ENCODE data around the gene PRDM11. TPM values are rescaled to one million over a fixed set of nuclear protein-coding genes. Genes with fewer than 3 reads are reported as not detected.

The PRDM11 gene
- total RNA-seq, 4 donors from 2014 or later = 29.5 to 43.2 (median 33.5) TPM

- H3K27me3 ChIP-seq = no peaks in the 10 kb centered on the region
- H3K4me3 ChIP-seq = no peak overlapping the region
- 60% methylated on average over 1 of the region's 1 CpG for WGBS
- TF ChIP-seq EP300 (IDR thresholded peaks at IDR 0.05) (no peak), POLR2A (IDR thresholded peaks at IDR 0.05; ENCODE audit: low read depth) (no peak), CTCF (IDR thresholded peaks at IDR 0.05) (no peak), POLR2AphosphoS5 (IDR thresholded peaks at IDR 0.05) (no peak)
- H3K36me3 ChIP-seq = peaks cover 0 to under 1% (median 0%) of the 10 kb centered on the region in 4 donors
- no peaks in the 10 kb centered on the region for H3K9me3 ChIP-seq
- H3K27ac ChIP-seq (replicated peaks in 1 of 4) = peak overlapping the region in 1 of 4 donors; percentile 10
- H3K4me1 ChIP-seq = peaks cover 28 to 39% (median 35%) of the 10 kb centered on the region in 4 donors
- DNase-seq (ENCODE audit: extremely low spot score) = no peak
- intact Hi-C loops (cut with DNase I) = no loop called here
These were observed 30.6 kb downstream of the PRDM11 start for GRCh38 chr11:45176996-45177395.

GRCh38 chr11:45178223-45178622 lies 31.8 kb downstream of the PRDM11 start:
- H3K9me3 ChIP-seq = no peaks in the 10 kb centered on the region
- H3K27ac ChIP-seq (replicated peaks in 1 of 4) = peak overlapping the region; percentile 84 to 90 (median 89)
- no peak overlapping the region for H3K4me3 ChIP-seq
- peaks cover 0 to 11% (median 9%) of the 10 kb centered on the region in 4 donors for H3K36me3 ChIP-seq
- TF ChIP-seq EP300 (IDR thresholded peaks at IDR 0.05) (no peak), POLR2A (IDR thresholded peaks at IDR 0.05; ENCODE audit: low read depth) (no peak), POLR2AphosphoS5 (IDR thresholded peaks at IDR 0.05) (no peak), CTCF (IDR thresholded peaks at IDR 0.05) (no peak)
- peaks cover 36 to 50% (median 45%) of the 10 kb centered on the region in 4 donors for H3K4me1 ChIP-seq
- no peaks in the 10 kb centered on the region for H3K27me3 ChIP-seq
- intact Hi-C loops (cut with DNase I) = no loop called here
- DNase-seq (ENCODE audit: extremely low spot score) = no peak
- WGBS = 87% methylated on average over 7 of the region's 7 CpGs

- intact Hi-C loops (cut with DNase I) = no loop called here
- WGBS = 61% methylated on average over 8 of the region's 8 CpGs
- Histone ChIP-seq H3K27me3 (no peaks in the 10 kb centered on the region), H3K9me3 (no peaks in the 10 kb centered on the region), H3K4me3 (no peak overlapping the region), H3K27ac (replicated peaks in 1 of 4) (peak overlapping the region; percentile 84 to 90 (median 89)), H3K4me1 (peaks cover 36 to 52% (median 46%) of the 10 kb centered on the region in 4 donors), H3K36me3 (peaks cover 0 to 20% (median 17%) of the 10 kb centered on the region in 4 donors)
- DNase-seq (ENCODE audit: extremely low spot score) = no peak
- TF ChIP-seq POLR2AphosphoS5 (IDR thresholded peaks at IDR 0.05) = peak in 1 of 2 donors; percentile 61
- TF ChIP-seq POLR2A (IDR thresholded peaks at IDR 0.05; ENCODE audit: low read depth) = no peak
- no peak for TF ChIP-seq EP300 (IDR thresholded peaks at IDR 0.05)
- TF ChIP-seq CTCF (IDR thresholded peaks at IDR 0.05) = no peak
These were observed 32.6 kb downstream of the PRDM11 start for GRCh38 chr11:45178890-45179671.

- intact Hi-C loops (cut with DNase I) = loop anchor here (2.0 to 5.0 kb wide), 2 partner anchors 33 to 113 kb away; partner anchors contain the start of gene PRDM11
- Histone ChIP-seq H3K4me3 (peak overlapping the region; percentile 64 to 77 (median 73)), H3K27ac (replicated peaks in 1 of 4) (peak overlapping the region; percentile 84 to 90 (median 89)), H3K4me1 (peaks cover 36 to 59% (median 46%) of the 10 kb centered on the region in 4 donors), H3K27me3 (no peaks in the 10 kb centered on the region), H3K36me3 (peaks cover 0 to 23% (median 21%) of the 10 kb centered on the region in 4 donors), H3K9me3 (no peaks in the 10 kb centered on the region)
- DNase-seq (ENCODE audit: extremely low spot score) = no peak
- TF ChIP-seq POLR2A (IDR thresholded peaks at IDR 0.05; ENCODE audit: low read depth) (no peak), EP300 (IDR thresholded peaks at IDR 0.05) (no peak), CTCF (IDR thresholded peaks at IDR 0.05) (no peak), POLR2AphosphoS5 (IDR thresholded peaks at IDR 0.05) (no peak)
- WGBS = 41% methylated on average over 6 of the region's 6 CpGs
These were observed 33.3 kb downstream of the PRDM11 start for GRCh38 chr11:45179686-45180178.
